Stimulated activated CD4-positive, alpha-beta T cell treated with anti-CD3 and anti-CD28 coated beads, Interleukin-4, amount 100 ng/mL, for 4 hours (primary cell): Measurements from ENCODE around the gene TSPEAR.

Experiments
- DNase-seq, 2 experiments: peaks; one replicate each; pipeline ENCODE4 v3.0.0-alpha.2; 2020

The TSPEAR gene

DNA sequence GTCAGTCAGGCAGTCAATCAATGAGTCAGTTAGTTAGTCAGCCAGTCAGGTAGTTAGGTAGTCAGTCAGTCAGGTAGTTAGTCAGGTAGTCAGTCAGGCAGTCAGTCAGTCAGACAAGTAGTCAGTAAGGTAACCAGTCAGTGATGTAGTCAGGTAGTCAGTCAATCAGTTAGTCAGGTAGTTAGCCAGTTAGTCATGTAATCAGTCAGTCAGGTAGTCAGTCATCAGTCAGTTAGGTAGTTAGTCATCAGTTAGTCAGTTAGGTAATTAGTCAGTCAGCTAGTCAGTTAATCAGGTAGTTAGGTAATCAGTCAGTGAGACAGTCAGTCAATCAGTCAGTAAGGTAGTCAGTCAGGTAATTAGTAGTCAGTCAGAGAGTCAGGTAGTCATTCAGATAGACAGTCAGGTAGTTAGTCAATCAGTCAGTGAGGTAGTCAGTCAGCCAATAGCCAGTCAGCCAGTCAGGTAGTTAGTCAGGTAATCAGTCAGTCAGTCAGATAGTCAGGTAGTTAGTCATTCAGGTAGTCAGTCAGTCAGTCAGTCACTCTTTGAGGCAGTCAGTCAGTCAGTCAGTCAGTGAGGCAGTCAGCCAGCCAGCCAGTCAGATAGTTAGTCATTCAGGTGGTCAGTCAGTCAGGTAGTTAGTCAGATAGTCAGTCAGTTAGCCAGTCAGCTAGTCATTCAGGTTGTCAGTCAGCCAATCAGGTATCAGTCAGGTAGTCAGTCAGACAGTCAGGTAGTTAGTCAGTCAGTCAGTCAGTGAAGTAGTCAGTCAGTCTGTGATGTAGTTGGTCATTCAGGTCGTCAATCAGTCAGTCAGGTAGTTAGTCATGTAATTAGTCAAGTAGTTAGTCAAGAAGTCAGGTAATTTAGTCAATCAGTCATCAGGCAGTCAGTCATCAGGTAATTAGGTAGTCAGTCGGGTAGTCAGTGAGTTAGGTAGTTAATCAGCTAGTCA is 186.7 kb downstream of the TSPEAR start:
- DNase-seq, result no peak

DNA sequence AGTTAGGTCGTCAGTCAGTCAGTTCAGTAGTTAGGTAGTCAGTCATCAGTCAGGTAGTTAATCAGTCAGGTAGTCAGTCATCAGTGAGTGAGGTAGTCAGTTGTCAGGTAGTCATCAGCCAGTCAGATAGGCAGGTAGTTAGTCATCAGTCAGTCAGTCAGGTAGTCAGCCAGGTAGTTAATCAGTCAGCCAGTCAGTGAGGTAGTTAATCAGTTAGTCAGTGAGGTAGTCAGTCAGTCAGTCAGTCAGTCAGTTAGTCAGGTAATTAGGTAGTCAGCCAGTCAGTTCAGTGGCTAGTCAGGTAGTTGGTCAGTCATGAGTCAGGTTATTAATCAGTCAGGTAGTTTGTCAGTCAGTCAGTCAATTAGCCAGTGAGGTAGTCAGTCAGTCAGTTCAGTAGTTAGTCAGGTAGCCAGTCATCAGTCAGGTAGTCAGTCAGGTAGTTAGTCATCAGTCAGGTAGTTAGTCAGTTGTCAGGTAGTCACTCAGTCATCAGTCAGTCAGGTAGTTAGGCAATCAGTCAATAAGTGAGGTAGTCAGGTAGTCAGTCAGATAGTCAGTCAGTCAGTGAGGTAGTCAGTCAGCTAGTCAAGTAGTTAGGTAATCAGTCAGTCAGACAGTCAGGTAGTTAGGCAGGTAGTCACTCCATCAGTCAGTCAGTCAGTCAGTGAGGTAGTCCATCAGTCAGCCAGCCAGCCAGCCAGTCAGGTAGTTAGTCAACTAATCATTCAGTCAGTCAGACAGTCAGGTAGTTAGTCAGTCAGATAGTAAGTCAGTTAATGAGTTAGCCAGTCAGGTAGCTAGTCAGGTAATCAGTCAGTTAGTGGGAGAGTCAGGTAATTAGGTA is 187.6 kb downstream of the TSPEAR start:
- DNase-seq, result no peak

DNA sequence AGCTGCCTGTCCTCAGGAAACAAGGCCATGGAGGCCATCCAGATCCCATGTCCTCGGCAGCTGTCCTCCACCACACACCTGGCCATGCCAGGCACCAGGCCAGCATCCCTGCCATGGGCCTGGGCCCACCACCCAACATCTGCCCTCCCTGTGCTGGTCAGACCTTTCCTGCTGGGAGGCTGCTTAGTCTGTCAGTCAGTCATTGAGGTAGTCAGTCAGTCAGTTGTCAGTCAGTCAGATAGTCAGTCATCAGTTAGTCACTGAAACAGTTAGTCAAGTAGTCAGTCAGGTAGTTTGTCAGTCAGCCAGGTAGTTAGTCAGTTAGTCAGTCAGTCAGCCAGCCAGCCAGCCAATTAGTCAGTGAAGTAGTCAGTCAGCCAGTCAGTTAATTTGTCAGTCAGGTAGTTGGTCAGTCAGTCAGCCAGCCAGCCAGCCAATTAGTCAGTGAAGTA is 188.6 kb downstream of the TSPEAR start:
- DNase-seq, result no peak

DNA sequence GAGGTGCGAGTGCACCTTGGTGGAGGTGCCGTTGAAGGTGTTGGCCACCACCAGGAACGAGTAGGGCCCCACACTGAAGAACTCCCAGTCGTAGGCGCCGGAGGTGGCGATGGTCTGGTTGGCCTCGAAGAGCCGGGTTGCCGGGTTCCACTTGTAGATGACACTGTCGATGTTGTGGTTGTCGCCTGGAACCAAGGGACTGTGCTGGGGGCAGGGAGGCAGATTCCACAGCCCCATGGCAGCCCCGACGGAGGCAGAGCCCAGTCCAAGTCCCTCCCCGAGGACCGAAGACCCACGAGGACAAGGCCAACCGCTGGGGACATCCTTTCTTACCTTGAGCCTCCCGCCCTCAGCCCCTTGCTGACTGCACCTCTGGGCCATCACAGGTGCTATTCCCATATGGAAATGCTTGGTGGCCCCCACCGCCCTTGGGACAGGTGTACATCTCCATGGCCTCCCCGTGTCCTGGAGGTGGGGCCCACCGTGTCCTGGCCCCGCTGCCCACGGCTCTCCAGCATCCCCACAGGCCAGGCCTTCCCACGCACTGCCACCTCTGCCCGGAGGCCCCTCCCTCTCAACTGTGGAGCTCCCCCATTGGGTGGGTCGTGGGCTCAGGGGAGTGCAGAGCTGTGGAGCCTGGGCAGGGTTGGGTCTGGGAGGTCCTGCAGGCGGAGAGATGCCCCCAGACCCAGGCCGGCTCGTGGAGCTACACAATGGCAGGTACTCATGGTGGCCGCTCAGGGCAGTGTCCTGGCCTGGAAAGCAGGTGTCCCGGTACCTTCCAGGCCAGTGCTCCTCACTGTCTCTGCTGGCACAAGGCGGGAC is 189.2 kb downstream of the TSPEAR start:
- DNase-seq, result no peak

DNA sequence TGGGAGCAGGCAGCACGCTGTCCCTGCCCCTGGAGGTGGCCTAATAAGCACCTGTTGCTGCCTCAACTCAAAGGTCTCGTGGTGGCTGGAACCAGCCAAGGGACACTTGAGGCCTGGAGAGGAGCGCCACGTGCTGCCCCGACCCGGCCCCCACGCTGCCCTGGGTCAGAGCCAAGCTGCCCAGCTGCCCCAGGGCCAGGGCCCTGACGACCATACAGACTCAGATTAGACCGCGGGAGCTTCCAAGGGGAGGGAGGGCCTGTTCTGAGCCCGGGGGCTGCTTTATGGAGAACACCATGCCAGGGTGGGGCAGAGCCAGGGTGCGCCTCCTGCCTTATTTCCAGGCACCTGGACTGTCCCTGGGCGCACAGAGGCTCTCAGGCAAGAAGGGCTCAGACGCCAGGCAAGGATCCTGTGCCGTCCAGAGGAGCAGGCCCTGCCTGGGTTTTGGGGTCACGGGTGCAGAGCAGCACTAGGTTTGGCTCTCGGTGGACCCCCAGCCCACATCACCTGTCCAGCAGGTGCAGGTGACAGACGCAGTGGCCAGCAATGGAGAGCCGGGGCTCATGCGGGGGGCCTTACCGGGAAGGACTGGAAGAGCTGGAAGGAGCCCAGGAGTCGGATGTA is 190.0 kb downstream of the TSPEAR start:
- no peak for DNase-seq

DNA sequence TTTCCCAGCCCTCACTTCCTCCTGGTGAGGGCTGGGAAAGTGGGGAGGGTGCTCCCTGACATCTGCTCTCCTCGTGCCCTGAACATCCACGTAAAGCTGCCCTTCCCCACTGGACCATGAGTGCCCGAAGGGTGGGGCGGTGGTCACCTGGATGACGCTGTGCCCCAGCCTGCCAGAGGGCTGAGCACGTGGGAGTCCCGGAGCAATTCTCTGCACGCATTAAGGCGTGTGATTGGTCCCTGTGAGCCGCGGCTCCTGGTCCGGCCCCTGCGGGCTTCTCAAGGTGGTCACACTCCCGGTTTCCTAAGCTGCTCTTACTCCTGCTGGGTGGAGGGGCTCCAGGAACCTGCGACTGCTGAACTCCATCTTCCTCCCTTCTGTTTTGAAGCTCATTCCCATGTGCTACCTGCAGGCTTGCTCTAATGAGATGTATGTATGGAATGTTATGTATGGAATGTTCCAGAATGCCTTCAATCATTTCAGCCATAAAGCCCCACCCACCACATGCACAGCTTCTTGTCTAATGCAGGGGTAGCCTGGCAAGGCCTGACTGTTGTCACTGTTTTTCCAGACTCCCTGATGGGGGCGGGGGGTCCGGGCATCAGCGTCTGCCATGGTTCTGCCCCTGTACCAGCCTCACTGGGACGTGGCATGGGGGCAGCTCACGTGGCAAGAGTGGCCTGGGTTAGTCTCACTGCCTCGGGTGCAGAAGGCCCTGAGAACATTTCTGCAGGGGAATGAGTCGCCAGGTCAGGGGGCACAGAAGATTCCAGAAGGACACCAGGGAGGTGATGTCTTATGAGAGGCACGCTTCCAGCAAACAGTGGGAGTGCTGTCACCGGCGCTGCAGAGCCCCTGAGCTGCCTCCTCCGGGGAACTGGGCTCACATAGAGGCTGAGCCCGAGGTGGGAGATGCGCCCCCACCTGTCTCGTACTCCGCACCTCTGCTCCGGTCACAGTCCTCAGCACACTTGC is 190.8 kb downstream of the TSPEAR start:
- DNase-seq, result no peak

DNA sequence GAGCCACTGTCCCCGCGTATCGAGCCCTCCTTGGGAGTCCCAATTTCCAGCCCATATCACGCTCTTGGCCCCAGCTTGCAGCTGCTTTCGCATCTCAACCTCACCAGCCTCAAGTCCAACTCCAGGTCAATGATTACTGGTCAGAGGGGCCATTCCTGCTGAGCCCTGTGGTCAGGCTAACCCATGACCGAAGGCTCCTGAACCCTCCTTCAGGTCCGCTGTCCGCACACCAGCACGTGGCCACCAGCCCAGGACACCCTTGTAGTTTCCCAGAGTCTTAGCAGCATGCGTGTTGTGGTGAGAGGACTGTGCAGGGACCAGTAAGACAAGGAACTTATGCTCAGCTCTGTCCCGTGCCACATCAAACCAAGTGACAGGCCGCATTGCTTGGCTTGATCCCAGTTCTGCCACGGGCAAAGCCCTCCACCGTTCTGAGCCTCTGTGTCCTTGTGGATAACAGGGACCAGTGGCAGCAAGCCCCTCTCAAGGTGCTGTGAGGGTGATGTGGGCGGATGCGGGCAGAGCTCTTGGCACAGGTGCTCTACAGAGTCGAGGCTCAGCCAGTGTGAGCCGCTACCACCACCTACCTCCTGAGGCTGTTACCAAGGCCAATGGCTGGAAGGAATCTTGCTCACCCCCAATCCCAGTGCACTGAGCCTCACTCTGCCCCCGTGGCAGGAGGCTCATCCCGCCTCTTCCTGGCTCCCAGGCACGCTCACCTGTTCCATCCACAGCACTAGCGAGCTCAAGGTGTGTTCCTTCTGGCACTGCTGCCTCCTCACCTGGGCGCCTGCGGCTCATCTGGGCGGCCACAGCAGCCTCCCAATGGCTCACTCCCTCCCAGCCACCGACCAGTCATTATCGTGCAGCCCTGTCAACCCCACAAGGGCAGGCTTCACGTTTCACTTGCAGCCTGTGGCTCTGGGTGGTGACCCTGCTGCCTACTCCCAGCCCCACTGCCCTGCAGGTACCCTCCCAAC is 191.7 kb downstream of the TSPEAR start:
- no peak for DNase-seq

DNA sequence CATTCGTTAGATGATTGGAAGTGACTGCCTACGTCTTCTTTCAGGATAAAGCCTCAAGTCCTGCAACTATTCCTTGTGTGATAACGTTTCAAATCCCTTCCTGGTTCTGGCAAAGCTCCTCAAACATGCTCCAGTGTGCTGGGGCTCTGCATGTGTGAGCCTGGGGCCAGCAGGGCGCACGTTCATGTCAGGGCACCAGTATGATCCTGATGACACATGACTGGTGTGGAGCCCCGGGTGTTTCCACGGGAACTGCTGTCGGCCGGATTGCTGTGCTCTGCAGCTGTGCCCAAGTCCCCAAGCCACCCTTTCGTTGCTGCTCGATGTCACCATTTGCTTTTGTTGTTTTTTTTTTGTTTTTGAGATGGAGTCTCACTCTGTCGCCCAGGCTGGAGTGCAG is 192.7 kb downstream of the TSPEAR start:
- no peak for DNase-seq

DNA sequence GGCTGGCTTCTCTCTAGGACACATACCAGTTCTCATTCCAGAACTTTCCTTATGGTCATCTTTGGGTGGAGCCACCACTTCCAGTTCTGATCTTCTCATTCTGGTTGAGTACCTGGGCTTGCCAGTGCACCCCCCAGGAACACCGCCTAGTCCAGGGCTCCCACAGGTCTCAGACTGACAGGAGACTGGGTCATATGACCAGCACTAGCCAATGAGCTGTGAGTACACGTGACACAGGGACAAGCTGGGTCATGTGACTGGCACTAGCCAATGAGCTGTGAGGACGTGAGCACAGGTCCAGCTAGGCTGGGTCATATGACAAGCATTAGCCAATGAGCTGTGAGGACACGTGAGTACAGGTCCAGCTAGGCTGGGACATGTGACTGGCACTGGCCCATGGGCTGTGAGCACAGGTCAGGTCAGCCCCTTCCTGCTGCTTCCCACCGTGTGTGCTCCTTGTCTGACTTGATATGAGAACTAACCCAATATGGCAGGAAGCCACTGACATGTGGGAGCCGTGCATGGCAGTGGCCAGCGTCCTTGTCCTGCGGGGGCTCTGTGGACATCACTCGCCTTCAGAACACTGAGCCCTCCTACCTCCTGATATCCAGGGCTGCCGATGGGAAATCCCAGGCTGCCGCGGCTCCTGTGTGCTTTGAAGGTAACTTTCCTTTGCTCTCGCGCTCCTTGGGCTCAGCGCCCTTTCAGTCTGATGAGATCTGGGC is 194.0 kb downstream of the TSPEAR start:
- no peak for DNase-seq

DNA sequence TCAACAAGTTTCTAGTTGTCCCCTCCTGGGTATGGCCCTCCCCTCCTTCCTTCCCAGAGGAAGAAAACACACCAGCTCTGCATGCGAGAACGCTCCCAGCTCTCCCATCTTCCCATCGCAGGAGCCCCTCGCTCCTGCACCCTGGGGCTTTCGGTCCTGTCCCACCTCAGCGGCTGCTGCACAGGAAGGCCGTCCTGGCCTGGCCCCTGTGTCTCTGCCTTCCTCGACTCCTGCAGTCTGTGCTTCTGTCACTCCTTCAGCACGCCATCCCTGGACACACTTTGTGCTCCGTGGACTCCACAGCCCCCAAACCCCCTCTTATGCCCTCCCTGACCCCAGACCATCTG is 194.6 kb downstream of the TSPEAR start:
- DNase-seq, result no peak

DNA sequence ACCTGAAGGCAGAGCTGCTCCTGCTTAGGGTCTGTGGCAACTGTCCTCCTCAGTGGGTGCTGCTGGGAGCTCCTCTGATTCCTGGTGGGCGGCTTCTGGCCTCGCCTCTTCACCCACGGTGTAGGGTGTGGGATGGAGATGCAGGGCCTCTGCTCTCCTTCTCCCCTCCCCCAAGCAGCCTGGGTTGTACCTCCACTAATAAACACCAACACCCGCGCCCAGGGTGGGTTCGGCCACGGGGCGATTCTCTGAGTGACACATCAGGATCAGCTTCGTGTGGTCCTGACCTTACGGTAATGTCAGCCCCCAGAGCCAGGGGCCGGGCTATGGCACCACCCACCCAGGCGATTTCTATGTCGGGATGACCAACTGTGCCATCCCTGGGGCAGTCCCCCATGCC is 195.0 kb downstream of the TSPEAR start:
- no peak for DNase-seq

DNA sequence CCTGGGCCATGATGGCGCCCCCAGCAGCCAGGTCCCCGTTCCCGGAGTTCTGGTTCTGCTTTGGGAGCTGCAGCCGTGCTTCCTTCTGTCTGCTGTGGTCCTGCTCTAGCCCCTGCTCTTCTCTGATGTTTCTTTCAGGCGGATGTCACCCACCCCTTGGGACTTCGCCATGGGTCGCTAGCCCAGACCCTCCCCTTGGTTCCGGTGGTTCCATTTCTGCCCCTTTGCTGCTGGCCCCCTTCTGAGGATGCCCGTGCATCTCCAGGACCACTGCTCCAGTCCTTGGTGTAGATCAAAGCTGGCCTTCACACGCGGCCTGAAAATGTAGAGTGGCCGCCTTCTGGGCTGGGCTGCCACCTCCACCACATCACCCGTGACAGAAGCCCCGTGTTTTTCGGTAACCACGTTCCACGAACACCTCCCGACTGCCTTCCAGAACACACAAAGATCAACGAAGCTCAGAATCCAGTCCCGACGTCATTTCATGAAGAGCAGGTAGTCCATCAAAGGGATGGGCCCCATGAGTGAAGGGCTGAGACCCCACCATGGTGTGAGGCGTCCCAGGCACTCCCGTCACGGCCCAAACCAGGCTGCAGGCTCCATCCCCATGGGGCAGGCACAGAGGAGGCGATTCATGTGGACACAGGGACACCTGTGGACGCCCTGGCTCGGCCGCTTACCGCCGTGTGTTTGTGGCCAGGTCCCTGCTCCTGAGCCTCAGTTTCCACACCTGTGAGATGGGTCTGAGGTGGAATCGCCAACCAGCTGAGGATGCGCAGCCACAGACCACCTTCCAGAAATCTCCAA is 195.8 kb downstream of the TSPEAR start:
- no peak for DNase-seq

DNA sequence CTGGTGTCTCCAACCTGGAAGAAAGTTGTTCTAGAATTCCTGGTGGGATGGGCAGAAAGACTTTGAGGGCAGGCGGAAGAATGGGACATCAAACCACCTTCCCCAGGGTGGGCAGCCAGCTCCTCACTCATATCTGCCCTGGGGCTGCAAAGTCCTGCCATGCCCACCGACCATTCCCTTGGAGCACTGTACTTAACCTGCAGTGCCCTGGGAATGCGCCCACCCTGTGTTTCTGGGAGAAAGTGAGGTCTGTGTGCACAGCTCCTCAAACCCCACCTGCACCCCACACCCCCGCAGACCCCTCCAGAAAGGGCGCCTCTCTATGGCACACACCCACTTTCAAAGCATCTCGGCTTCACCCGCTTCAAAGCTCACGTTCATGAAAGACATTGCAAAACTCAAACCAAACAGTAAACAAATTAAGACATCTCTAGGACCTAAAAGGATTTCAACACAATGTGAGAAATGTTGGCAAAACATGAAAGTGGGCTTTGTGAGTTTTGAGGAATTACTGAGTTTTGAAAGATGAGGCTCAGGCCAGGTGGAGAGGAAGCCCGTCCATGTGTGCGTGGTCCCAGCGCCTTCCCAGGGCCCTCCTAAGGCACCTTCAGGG is 196.5 kb downstream of the TSPEAR start:
- DNase-seq, result no peak

DNA sequence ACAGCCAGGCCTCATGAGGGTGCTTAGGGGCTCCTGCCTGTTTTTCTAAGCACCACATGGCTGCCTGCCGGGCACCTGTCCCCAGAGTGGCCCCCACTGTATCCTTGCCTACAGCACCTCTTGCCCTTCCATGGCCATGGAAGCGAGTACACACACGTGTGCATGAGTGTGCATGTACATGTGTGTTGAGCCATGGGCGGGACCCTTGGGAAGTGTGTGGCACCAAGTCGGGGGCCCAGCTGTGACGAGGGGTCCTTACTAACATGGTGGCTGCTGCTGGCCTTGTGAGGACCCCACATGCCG is 197.2 kb downstream of the TSPEAR start:
- no peak for DNase-seq

DNA sequence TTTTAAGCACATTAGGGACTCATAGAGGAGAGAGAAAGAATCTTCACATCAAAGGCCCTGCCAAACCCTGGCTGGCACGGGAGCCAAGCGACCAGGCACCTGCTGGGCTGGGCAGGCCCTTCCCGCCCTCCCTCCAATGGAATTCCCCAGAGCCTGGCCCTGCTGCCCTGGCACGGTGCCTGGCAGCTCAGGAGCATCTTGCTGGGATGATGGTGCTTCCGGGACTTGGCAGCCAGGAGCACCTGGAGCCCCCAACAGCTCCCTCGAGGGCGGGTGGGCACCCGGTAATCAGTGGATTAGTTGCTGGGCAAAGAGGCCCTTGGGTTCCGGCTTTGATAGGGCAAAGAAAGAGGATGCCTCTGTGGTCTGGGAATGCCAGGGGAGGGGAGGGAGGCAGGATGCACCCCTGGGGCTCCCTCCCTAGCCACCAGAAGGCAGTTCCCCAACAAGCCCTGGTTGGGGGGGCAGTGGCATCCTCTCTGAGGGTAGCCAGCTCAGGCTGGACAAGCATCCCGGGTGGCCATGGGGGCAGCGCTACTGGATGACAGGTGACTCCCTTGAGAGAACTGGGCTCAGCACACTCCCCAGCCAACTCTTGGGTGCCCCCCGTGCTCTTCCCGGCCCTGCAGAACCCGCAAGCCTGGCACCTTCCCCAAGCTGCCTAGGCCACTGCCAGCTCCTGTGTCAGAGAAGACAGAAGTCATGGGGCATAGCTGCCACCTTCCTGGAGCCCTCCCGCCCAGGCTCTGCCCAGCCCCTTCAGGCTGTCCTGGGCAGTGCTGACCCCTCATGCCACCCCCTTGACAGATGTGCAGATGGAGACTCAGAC is 197.8 kb downstream of the TSPEAR start:
- DNase-seq, result no peak

DNA sequence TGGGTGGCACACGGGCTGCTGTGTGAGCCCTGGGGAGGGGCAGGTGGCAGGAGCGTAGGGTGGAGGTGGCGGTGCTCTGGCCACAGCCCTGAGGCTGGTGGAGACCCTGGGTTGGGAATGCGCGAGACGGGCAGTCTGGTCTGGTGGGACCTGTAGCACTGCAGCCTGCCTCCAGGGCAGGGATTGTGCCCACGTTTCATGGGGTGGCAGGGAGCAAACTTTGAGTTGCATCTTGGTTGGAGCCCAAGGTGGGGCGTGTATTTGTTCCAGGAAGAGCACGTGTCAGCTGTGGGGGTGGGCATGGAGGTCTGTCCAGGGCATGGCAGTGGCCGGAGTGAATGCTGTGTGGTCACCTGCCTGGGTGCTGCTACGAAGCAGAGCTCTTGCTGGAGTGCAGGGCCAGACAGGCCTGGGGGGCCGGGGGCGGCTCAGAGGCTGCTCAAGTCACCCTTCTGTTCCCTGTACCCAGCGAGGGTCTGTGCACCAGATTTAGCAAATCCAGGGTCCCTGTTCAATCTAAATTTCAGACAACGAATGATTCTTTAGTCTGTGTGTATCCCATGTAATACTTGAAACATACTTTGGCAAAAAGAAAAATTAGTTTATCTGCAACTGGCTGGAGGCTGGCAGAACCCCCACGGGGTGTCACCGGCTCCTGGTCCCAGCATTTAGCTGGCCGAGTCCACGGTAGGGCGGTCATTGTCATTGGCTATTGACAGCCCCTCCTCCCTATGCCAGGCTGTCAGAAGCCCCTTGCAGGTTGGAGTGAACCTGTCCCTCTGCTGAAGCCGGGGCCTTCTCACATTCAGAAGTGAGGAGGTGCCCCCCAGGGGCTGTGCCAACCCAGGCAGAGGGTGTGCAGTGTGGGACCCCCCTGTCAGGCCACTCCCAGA is 198.6 kb downstream of the TSPEAR start:
- no peak for DNase-seq
